Mucosa of descending colon (tissue), 3 donors: ENCODE results near the gene NCEH1. TPM values are rescaled to one million over a fixed set of nuclear protein-coding genes. Genes with fewer than 3 reads are reported as not detected.
"Not testable (repeated sequence)": the region's sequence is repeated elsewhere in the genome, so short reads cannot be mapped to it uniquely, and the experiment has no call there.

Experiments used
- ATAC-seq: fragments of 200-7000 bp; cut with Tn5 transposase; one replicate; pipeline ENCODE4 v1.9.1; 2020; ENCODE audit warnings: mild to moderate bottlenecking, moderate library complexity
- DNase-seq, 3 donors: peaks; one replicate each; pipeline ENCODE4 v3.0.0-alpha.2; 2020
- H3K36me3 ChIP-seq: fragments of 200-600 bp; one replicate; pipeline ENCODE4 v1.8.0; 2021; ENCODE audit warnings: low read depth, mild to moderate bottlenecking
- H3K4me1 ChIP-seq: fragments of 200-600 bp; one replicate; pipeline ENCODE4 v1.8.0; 2021; ENCODE audit warnings: low read depth, mild to moderate bottlenecking
- H3K4me3 ChIP-seq: fragments of 200-600 bp; one replicate; pipeline ENCODE4 v1.8.0; 2021; ENCODE audit warnings: mild to moderate bottlenecking
- H3K9me3 ChIP-seq: fragments of 200-600 bp; one replicate; pipeline ENCODE4 v1.8.0; 2021; ENCODE audit warnings: mild to moderate bottlenecking
- intact Hi-C, 2 donors: fragments of 100-400 bp; cut with DNase I in 1 of 2; cut with micrococcal nuclease in 1 of 2; formaldehyde crosslinking; loops; one replicate each; pipeline versions ENCODE4 v1.11.0 to v1.11.1; 2022; cut with DNase I, micrococcal nuclease
- total RNA-seq, 3 donors: library from RNA; stranded (reverse); fragmentation: NEBNext Ultra II Directional in 2 of 3; extraction: Animal tissue kit (Norgen Biotek cat#: 25700) in 2 of 3; gene quantifications; one replicate each; pipeline versions ENCODE4 v1.2.1 to v1.2.4, GENCODE V29; 2021 to 2023
- TF ChIP-seq, protein P1 (sequence below): fragments of 200-600 bp; IDR thresholded peaks from one replicate; pipeline ENCODE4 v1.8.0; 2022; ENCODE audit warnings: antibody characterized with exemption, mild to moderate bottlenecking
- donor health status: DM: no; HTN: no; CAD: no; lungs with moderate emphysema.
- donor health status: DM: no; HTN: no; CAD: no.
- donor health status: DM: no; HTN: yes; CAD: no.

Gene NCEH1
- total RNA-seq, 3 donors from 2014 or later, result 21.5 to 63.9 (median 53.3) TPM

- H3K36me3 ChIP-seq, result no peaks in the 10 kb centered on the region
- no peaks in the 10 kb centered on the region for H3K9me3 ChIP-seq
- TF ChIP-seq, protein P1, sequence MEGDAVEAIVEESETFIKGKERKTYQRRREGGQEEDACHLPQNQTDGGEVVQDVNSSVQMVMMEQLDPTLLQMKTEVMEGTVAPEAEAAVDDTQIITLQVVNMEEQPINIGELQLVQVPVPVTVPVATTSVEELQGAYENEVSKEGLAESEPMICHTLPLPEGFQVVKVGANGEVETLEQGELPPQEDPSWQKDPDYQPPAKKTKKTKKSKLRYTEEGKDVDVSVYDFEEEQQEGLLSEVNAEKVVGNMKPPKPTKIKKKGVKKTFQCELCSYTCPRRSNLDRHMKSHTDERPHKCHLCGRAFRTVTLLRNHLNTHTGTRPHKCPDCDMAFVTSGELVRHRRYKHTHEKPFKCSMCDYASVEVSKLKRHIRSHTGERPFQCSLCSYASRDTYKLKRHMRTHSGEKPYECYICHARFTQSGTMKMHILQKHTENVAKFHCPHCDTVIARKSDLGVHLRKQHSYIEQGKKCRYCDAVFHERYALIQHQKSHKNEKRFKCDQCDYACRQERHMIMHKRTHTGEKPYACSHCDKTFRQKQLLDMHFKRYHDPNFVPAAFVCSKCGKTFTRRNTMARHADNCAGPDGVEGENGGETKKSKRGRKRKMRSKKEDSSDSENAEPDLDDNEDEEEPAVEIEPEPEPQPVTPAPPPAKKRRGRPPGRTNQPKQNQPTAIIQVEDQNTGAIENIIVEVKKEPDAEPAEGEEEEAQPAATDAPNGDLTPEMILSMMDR, result no peak
- H3K4me1 ChIP-seq, result no peaks in the 10 kb centered on the region
- ATAC-seq, result no peak
- no peak for DNase-seq
- H3K4me3 ChIP-seq, result no peak overlapping the region
- intact Hi-C loops, result no loop called here
These were observed 24.1 kb upstream of the NCEH1 start for GRCh38 chr3:172735014-172735413.

- TF ChIP-seq, protein P1, result no peak
These were observed 15.5 kb upstream of the NCEH1 start for GRCh38 chr3:172726380-172726779.

DNA sequence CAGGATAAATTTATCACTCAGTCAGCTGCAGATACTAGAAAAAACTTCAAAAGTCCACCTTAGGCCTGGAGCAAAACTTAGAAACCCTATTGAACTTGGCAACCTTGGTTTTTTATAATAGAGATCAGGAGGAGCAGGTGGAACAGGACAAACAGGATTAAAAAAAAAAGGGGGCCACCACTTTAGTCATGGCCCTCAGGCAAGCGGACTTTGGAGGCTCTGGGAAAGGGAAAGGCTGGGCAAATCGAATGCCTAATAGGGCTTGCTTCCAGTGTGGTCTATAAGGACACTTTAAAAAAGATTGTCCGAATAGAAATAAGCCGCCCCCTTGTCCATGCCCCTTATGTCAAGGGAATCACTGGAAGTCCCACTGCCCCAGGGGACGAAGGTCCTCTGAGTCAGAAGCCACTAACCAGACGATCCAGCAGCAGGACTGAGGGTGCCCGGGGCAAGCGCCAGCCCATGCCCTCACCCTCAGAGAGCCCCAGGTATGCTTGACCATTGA lies 11.7 kb upstream of the NCEH1 start:
- H3K4me3 ChIP-seq, ATAC-seq, H3K36me3 ChIP-seq, intact Hi-C loops, H3K9me3 ChIP-seq, DNase-seq, H3K4me1 ChIP-seq: not testable (repeated sequence)

More at GRCh38 chr3:172726380-172726779, 15.5 kb upstream of the NCEH1 start:
- H3K9me3 ChIP-seq, result no peaks in the 10 kb centered on the region
- intact Hi-C loops, result no loop called here
- H3K4me1 ChIP-seq, result no peaks in the 10 kb centered on the region
- no peaks in the 10 kb centered on the region for H3K36me3 ChIP-seq
- H3K4me3 ChIP-seq, result no peak overlapping the region
- no peak for DNase-seq
- ATAC-seq, result no peak

DNA sequence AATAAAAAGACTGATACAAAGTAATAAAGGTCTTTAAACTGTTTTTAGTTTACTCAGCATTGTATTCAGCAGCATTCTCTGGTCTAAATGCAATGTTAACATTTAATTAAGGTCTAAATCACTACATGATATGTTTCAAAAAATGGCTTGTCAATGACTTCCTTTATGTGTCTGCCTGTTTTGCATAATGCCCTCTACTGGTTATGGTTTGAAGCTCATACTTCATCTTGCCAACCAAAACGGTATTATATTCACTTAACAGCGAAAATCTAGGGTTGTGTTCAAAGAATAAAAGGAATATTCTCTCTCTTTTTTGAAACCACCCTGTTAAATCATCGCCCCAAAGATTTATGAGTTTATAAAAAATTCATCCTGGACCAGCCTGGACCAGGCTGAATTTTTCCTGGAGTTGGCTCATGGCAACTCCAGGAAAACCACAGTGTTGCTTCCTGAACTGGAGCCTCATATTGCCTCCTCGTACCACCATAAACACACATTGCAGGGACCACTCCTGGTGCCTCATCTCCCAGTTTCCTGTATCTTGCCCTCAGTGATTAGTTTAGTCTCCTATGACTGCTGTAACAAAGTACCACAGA lies 6.7 kb upstream of the NCEH1 start:
- Histone ChIP-seq H3K4me1 (no peaks in the 10 kb centered on the region), H3K36me3 (no peaks in the 10 kb centered on the region), H3K4me3 (no peak overlapping the region), H3K9me3 (peaks cover 2% of the 10 kb centered on the region)
- ATAC-seq (peak; percentile 49), DNase-seq (no peak)
- intact Hi-C loops, result no loop called here
- TF ChIP-seq, protein P1, result no peak

GRCh38 chr3:172716476-172716875 lies 5.6 kb upstream of the NCEH1 start:
- Histone ChIP-seq H3K4me3 (no peak overlapping the region), H3K36me3 (no peaks in the 10 kb centered on the region), H3K4me1 (peaks cover 6% of the 10 kb centered on the region), H3K9me3 (peaks cover 2% of the 10 kb centered on the region)
- intact Hi-C loops, result no loop called here
- peak; percentile 25 for ATAC-seq
- TF ChIP-seq, protein P1, result no peak
- peak in 1 of 3 donors; percentile 30 for DNase-seq

DNA sequence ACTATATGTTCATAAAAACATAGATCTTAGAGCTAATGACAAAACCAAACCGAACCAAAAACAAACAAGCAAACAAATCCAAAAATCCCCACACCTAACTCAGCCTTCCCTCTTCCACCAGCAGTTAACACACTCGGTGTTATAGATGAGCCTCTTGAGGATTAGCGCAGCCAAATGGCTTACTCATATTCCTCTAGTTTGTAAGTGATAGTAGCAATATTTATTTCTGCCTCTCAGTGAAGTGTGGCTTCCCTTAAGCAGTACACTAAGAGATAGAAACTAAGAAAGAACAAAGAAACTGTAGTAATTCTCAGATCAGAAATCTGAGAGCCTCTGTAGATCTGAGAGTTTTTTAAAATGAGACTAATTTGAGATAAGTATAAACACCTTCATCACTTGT lies 2.4 kb upstream of the NCEH1 start:
- ATAC-seq (no peak), DNase-seq (no peak)
- intact Hi-C loops, result loop anchor here in 1 of 2 donors (5.0 kb wide), 1 partner anchor 36 kb away; no protein-coding TSS in a partner anchor
- H3K4me3 ChIP-seq, result no peak overlapping the region
- no peaks in the 10 kb centered on the region for H3K9me3 ChIP-seq
- H3K4me1 ChIP-seq, result peaks cover 25% of the 10 kb centered on the region
- no peaks in the 10 kb centered on the region for H3K36me3 ChIP-seq
- TF ChIP-seq, protein P1, result no peak
